ENCODE data around the gene ABCA2. TPM values are rescaled to one million over a fixed set of nuclear protein-coding genes. Genes with fewer than 3 reads are reported as not detected.

The ABCA2 gene
- total RNA-seq, 1 experiment from 2014 or later = 19.2 TPM

- Mint-ChIP-seq H3K9me3 (no peaks in the 10 kb centered on the region), H3K27me3 (ENCODE audit: low read depth) (peaks cover 60% of the 10 kb centered on the region), H3K36me3 (no peaks in the 10 kb centered on the region), H3K27ac (no peak overlapping the region), H3K4me1 (peaks cover 10% of the 10 kb centered on the region), H3K4me3 (no peak overlapping the region)
- DNase-seq (ENCODE audit: low spot score) (peak; percentile 84), ATAC-seq (peak; percentile 24)
- POLR2A ChIA-PET = no interaction called here
- CTCF ChIA-PET = interaction anchor here (0.5 to 3.4 kb wide), 35 partner anchors 9 to 327 kb away, joined by 3 to 179 read pairs (median 4); partner anchors contain the start of genes ABCA2, CYSRT1, GRIN1 and LCN12
- peak; percentile 68; the same call in 1 of the 2 replicates for TF ChIP-seq CTCF (IDR thresholded peaks at IDR 0.05)
- TF ChIP-seq HMGXB4 (CRISPR knock-in tag; IDR thresholded peaks at IDR 0.05) = peak; percentile 13; the same call in 1 of the 2 replicates
- no peak for TF ChIP-seq FOXP1 (CRISPR knock-in tag; IDR thresholded peaks at IDR 0.05; ENCODE audit: borderline replicate concordance)
- TF ChIP-seq GTF2I (CRISPR knock-in tag; conservative IDR thresholded peaks at IDR 0.05) = no peak
Measured at GRCh38 chr9:137049544-137050449, 21.8 kb upstream of the ABCA2 start.

- ChIA-PET CTCF (interaction anchor here (0.5 to 3.4 kb wide), 40 partner anchors 10 to 501 kb away, joined by 3 to 179 read pairs (median 4); partner anchors contain the start of genes ABCA2, CYSRT1, GRIN1 and LCN12), POLR2A (no interaction called here)
- Mint-ChIP-seq H3K27me3 (ENCODE audit: low read depth) (peaks cover 57% of the 10 kb centered on the region), H3K4me1 (peaks cover 10% of the 10 kb centered on the region), H3K36me3 (no peaks in the 10 kb centered on the region), H3K9me3 (no peaks in the 10 kb centered on the region), H3K27ac (no peak overlapping the region), H3K4me3 (no peak overlapping the region)
- peak; percentile 57 for DNase-seq (ENCODE audit: low spot score)
- peak; percentile 5 for ATAC-seq
- TF ChIP-seq ETV6 (CRISPR knock-in tag; IDR thresholded peaks at IDR 0.05) (no peak), PRDM15 (CRISPR knock-in tag; IDR thresholded peaks at IDR 0.05) (no peak), ZNF219 (CRISPR knock-in tag; IDR thresholded peaks at IDR 0.05; ENCODE audit: borderline replicate concordance) (no peak), SP1 (CRISPR knock-in tag; conservative IDR thresholded peaks at IDR 0.05) (0 out of 2 replicates have a peak, but pooled peaks have one; percentile 32), NR1H2 (CRISPR knock-in tag; IDR thresholded peaks at IDR 0.05) (no peak)
Measured at GRCh38 chr9:137048655-137049543, 20.9 kb upstream of the ABCA2 start.
